GM21360 (cell line): ENCODE data around the gene GPR160.
A peak's percentile ranks its signal among the peaks of the same experiment; 100 is the strongest.
"Not testable (repeated sequence)": the region's sequence is repeated elsewhere in the genome, so short reads cannot be mapped to it uniquely, and the experiment has no call there.

Source experiments
- ATAC-seq: cut with Tn5 transposase; IDR thresholded peaks from one replicate; pipeline ENCODE4 v1.9.1; 2021; ENCODE audit warnings: mild to moderate bottlenecking, moderate library complexity; ENCODE audit not compliant: unreplicated experiment

GPR160 gene, protein sequence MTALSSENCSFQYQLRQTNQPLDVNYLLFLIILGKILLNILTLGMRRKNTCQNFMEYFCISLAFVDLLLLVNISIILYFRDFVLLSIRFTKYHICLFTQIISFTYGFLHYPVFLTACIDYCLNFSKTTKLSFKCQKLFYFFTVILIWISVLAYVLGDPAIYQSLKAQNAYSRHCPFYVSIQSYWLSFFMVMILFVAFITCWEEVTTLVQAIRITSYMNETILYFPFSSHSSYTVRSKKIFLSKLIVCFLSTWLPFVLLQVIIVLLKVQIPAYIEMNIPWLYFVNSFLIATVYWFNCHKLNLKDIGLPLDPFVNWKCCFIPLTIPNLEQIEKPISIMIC

DNA sequence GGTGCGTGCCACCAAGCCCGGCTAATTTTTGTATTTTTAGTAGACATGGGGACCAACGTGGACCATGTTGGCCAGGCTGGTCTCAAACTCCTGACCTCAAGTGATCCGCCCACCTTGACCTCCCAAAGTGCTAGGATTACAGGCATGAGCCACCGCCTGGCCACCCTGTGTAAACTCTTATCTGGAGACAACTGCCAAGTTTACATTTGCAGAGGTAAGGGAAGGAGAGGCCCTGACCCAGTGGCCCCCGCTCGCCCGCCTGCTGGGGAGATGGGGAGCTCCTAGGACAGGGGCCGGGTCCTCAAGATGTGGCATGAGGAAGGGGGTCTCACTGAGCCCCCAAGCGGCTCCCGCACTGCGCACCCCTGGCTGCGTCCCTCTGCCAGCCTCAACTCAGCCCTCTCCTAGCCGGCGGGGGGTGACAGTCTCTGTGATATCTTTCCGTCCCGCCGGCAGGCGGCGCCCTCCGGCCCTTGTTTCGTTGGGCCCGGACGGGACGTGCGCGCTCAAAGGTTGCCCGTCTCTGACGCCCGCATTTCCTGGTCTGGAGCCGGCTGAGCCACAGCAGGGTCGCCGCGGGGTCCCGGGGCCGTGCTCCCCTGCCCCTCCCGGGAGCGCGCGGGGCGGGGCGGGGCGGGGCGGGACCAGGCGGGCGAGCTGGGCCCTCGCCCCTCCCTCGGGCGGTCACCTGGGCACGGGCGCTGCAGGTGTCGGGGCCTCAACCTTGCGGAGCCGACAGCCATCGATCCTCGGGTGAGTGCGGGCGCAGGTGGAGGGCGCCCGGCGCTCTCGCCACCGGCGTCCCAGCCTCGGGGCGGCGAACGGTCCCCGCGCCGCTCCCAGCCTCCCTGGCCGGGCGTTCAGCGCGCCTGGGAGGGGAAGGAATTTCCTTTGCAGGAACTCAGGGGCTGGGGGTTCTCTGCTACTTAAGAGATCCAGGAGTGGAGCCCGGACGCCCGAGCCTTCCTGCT lies at the start of gene GPR160:
TSS of gene GPR160 (plus strand) at position 533 of the 971 bp plus-strand sequence. CDS start 45,978 bp downstream, outside the sequence.
- ATAC-seq = peak; percentile 86

DNA sequence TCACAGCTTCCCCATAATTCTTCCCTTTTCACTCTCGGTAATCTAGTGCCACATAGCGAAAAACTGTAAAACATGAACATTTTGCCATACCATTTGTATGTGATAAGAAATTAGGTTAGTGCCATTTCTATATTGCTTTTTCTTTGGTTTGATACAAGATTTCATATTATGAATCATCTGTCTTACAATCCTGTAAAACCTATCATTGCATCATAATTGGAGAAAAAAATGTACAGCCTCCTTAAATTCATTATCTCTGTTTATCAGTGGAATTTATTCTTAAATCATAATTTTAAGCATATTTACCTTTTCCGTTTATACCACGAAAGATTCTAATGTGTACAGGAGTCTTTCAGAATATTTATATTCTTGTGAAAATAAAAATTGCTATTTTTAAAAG lies 47.4 kb upstream of the GPR160 start:
- ATAC-seq = no peak

GRCh38 chr3:169992156-169992555 lies 45.6 kb upstream of the GPR160 start:
- ATAC-seq = no peak

DNA sequence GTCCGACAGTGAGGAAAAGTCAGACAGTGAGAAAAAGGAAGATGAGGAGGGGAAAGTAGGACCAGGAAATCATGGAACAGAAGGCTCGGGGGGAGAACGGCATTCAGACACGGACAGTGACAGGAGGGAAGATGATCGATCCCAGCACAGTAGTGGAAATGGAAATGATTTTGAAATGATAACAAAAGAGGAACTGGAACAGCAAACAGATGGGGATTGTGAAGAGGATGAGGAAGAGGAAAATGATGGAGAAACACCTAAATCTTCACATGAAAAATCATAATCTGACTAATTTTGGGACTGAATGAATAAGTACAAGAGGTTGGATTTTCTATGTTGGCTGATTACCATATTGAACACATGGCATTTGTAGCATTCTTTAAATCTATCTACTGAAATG lies 45.0 kb upstream of the GPR160 start:
- ATAC-seq = no peak

DNA sequence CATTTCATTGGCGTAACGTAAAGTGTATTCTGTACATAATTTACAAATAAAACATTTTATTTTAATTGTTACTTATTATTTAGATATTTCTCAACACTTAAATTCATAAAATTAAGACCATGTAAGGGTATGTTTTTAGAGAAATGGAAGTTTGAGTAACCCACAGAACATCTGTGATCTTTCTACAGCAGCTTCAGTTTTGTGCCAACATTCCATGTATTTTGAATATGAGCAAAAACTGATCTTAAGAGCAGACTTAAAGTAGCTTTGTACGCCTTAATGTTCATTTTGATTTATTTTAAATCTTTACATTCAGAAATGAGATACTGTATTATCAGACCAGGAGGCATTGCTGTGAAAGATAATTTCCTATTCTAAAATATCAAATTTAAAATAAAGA lies 44.0 kb upstream of the GPR160 start:
- no peak for ATAC-seq

GRCh38 chr3:169996063-169996462 lies 41.7 kb upstream of the GPR160 start:
- no peak for ATAC-seq

DNA sequence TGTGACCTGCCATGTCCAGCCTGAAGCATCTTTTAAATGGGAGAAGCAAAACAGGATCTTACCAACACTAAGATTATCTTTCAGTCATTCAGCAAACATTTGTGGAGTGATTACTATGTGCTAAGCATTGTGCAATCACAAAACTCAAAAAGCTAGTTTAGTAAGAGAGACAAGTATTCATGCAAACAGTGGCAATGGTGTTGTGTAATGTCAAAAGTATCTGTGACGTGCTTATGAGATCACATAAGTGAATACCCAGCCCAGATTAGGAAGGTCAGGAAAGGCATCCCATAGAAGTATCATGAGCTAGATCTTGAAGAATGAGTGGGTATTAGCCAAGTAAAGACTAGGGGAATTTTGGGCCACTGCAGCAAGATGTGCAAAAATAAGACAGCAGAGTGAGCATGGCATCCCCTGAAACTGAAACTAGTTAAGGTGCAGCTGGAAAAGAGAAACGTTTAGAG lies 39.1 kb upstream of the GPR160 start:
- ATAC-seq = peak; percentile 29

GRCh38 chr3:169999433-169999832 lies 38.4 kb upstream of the GPR160 start:
- ATAC-seq = peak; percentile 94

DNA sequence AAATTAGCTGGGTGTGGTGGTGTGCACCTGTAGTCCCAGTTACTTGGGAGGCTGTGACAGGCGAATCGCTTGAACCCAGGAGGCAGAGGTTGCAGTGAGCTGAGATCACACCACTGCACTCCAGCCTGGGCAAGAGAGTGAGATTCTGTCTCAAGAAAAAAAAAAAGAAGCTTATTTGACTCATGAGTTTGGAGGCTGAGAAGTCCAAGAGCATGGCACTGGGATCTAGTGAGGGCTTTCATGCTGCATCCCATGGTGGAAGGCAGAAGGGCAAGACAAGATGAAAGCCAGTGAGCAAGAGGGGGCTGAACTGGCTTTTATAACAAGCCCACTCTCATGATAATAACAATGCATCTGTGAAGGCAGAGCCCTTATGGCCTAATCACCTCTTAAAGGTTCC lies 37.7 kb upstream of the GPR160 start:
- no peak for ATAC-seq

DNA sequence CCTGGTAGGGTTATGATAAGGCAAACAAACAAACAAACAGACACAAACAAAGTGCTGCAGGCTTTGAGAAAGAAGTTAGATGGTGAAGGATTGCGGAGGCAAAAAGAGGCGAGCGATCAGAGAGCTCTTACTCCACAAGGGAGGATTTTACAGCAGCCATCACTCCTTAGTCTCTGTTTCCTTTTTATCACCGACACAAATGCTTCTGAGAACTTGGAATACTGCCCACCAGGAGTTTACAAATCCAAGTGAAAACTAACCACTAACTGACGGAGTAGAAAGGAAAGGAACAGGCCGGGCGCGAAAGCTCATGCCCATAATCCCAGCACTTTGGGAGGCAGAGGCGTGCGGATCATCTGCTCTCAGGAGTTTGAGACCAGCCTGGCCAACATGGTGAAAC lies 35.6 kb upstream of the GPR160 start:
- no peak for ATAC-seq

DNA sequence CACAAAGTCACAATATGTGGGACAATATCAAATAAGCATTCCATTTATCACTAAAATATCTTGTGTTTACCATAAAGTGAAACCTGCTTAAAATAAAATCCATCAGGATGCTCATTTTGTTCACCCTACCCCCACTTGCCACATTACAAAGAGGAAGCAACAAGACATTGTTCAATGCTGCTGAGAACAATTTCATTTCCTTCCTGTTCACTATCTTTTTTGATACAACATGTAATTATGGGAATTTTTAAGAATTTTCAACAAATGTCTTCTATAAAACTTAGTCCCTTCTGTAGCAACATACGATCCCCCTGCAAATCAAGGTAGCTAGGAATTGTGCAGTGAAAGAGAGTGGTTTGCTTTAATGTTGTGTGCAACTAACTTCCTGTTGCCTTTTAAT lies 34.9 kb upstream of the GPR160 start:
- ATAC-seq = no peak

DNA sequence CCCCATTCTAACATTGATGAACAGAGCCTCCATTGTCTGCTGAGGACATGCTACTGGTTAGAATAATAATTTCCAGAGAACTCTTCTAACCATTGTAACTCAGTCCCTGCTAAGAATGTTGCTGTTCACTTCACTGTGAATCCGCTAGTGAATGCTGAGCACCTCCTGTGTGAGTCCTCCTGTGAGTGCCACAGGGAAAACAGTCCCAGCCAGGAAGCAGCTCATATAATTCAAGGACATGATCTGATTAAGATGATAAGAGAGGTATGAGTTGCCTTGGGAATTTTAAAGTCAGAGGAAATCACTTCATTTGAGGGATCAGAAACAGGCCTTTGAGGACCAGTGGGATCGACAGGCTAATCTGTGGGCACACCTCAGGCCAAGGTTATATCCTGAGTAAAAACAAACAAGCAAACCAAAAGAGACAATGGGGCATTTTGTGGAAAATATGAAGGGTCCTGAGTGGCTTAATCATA lies 33.9 kb upstream of the GPR160 start:
- no peak for ATAC-seq

GRCh38 chr3:170007031-170007663 lies 30.6 kb upstream of the GPR160 start:
- peak; percentile 71 for ATAC-seq

DNA sequence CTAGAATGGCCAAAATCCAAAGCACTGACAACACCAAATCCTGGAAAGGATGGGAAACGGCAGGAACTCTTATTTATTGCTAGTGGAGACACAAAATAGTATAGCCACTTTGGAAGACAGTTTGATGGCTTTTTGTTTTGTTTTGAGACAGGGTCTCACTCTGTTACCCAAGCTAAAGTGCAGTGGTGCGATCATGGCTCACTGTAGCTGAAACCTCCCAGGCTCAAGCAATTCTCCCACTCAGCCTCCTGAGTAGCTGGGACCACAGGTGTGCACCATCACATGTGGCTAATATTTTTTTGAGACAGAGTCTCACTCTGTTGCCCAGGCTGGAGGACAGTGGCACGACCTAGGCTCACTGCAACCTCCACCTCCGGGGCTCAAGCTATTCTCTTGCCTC lies 27.3 kb upstream of the GPR160 start:
- no peak for ATAC-seq

DNA sequence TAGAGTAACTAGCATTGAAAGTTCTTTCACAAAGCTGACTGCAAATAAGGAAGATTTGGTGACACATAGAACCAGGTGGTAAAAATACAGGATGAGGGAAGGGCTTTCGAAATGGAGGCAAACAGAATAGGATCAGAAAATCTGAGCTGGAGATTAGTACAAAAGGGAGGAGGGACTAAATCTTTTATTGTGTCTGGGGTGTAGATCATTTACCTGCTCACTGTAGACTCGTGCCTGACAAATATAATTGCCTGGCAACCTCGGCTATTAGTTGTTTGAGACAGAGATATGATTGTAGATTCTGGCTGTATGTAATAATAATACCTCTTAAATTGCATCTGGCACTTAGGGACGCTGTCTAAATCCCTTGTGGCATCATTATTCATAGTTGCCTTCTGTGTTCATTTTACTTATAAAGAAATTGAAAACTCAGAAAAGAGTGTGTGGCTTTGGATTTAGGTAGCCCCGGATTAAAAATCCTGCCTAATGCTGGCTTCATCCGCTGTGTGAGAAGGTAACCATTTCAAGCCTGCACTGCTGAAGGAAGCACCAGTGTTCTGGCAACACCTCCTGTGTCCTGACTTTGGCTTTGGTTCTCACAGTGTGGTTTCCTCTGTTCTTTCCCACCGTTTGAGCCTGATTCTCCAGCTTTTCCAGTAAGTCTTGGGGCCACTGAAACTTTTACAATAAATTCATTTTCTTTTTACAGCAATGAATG lies 25.0 kb upstream of the GPR160 start:
- no peak for ATAC-seq

GRCh38 chr3:170016057-170016456 lies 21.7 kb upstream of the GPR160 start:
- no peak for ATAC-seq

DNA sequence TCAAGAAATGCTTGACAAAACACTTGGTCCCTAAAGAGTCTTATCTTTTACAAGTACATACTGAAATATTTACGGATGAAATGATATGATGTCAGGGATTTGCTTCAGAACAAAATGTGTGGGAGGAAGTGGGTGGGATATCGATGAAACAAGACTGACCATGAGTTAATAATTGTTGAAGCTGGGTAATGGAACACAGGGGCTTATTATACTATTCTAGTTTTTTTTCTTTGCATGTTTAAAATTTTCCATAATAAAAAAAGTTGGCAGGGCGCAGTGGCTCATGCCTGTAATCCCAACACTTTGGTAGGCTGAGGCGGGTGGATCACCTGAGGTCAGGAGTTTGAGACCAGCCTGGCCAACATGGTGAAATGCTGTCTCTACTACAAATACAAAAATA lies 18.5 kb upstream of the GPR160 start:
- ATAC-seq = not testable (repeated sequence)

- ATAC-seq = no peak
Measured at GRCh38 chr3:170021083-170021482, 16.7 kb upstream of the GPR160 start.

DNA sequence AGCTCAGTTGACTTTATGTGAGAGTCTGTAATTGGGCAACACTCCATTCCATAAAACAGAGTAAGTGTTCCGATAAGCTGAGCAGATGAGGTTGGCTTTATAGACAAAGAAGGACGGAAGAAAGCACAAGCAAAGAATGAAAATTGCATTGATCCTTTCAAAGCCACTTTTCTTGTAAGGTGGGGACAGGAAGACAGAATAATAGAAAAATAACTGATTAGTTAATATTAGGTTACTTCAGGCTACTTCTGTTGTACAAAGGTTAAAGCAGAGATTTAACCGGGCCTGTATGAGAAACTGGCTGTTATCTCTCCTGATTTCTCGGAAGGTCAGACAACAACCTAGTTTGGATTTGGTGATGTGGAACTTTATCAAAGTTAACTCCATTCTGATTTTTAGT lies 15.5 kb upstream of the GPR160 start:
- ATAC-seq = no peak

GRCh38 chr3:170023165-170023564 lies 14.6 kb upstream of the GPR160 start:
- no peak for ATAC-seq

DNA sequence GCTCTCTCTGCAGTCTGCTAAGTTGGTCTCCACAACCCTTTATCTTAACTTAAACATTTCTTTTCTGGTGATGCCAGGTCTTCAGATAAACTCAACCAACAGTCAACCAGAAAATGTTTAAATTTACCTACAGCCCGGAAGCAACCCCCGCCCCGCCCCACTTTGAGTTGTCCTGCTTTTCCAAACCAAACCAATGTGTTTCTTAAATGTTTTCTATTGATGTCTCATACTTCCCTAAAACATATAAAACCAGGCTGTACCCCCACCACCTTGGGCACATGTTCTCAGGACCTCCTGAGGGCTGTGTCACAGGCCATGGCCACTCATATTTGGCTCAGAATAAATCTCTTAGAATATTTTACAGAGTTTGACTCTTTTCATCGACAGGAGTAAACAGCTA lies 13.2 kb upstream of the GPR160 start:
- ATAC-seq = no peak
